Right kidney (tissue), 9 donors: ENCODE data around the gene OCIAD2.
"Not testable (repeated sequence)": the region's sequence is repeated elsewhere in the genome, so short reads cannot be mapped to it uniquely, and the experiment has no call there.

Experiments
- DNase-seq: peaks from one replicate; pipeline ENCODE4 v3.0.0-alpha.2; 2016
- long read RNA-seq, 8 donors: transcript quantifications; one replicate each; lab custom pipeline, GENCODE V29; 2026

OCIAD2 gene
- long read RNA-seq, donor 1, transcript OCIAD2-204 (6 exons, 812 nt), result minor isoform, 14 of 154 reads
- long read RNA-seq, donor 1, transcript OCIAD2-205 (7 exons, 1,163 nt), result major isoform, 114 of 154 reads
- long read RNA-seq, donor 1, partial matches to known transcripts, result 24 of 154 reads
- long read RNA-seq, donor 1, other reads (novel, unspliced or antisense), result 0 of 154 reads
- long read RNA-seq, donor 2, transcript OCIAD2-204 (6 exons, 812 nt), result minor isoform, 10 of 105 reads
- long read RNA-seq, donor 2, transcript OCIAD2-205 (7 exons, 1,163 nt), result major isoform, 76 of 105 reads
- long read RNA-seq, donor 2, partial matches to known transcripts, result 18 of 105 reads
- long read RNA-seq, donor 2, other reads (novel, unspliced or antisense), result 0 of 105 reads
- long read RNA-seq, donor 3, transcript OCIAD2-205 (7 exons, 1,163 nt), result major isoform, 48 of 81 reads
- long read RNA-seq, donor 3, transcript OCIAD2-204 (6 exons, 812 nt), result minor isoform, 12 of 81 reads
- long read RNA-seq, donor 3, partial matches to known transcripts, result 18 of 81 reads
- long read RNA-seq, donor 3, other reads (novel, unspliced or antisense), result 0 of 81 reads
- long read RNA-seq, donor 4, transcript OCIAD2-204 (6 exons, 812 nt), result minor isoform, 9 of 96 reads
- long read RNA-seq, donor 4, transcript OCIAD2-205 (7 exons, 1,163 nt), result major isoform, 70 of 96 reads
- long read RNA-seq, donor 4, partial matches to known transcripts, result 12 of 96 reads
- long read RNA-seq, donor 4, other reads (novel, unspliced or antisense), result 0 of 96 reads
- long read RNA-seq, donor 5, transcript OCIAD2-204 (6 exons, 812 nt), result minor isoform, 10 of 156 reads
- long read RNA-seq, donor 5, transcript OCIAD2-205 (7 exons, 1,163 nt), result major isoform, 125 of 156 reads
- long read RNA-seq, donor 5, partial matches to known transcripts, result 11 of 156 reads
- long read RNA-seq, donor 5, other reads (novel, unspliced or antisense), result 5 of 156 reads
- long read RNA-seq, donor 6, transcript OCIAD2-205 (7 exons, 1,163 nt), result major isoform, 77 of 94 reads
- long read RNA-seq, donor 6, transcript OCIAD2-204 (6 exons, 812 nt), result minor isoform, 8 of 94 reads
- long read RNA-seq, donor 6, partial matches to known transcripts, result 7 of 94 reads
- long read RNA-seq, donor 6, other reads (novel, unspliced or antisense), result 0 of 94 reads
- long read RNA-seq, donor 7, transcript OCIAD2-204 (6 exons, 812 nt), result minor isoform, 21 of 186 reads
- long read RNA-seq, donor 7, transcript OCIAD2-205 (7 exons, 1,163 nt), result major isoform, 124 of 186 reads
- long read RNA-seq, donor 7, transcript OCIAD2-201 (6 exons, 636 nt), result minor isoform, 7 of 186 reads
- long read RNA-seq, donor 7, partial matches to known transcripts, result 34 of 186 reads
- long read RNA-seq, donor 7, other reads (novel, unspliced or antisense), result 0 of 186 reads
- long read RNA-seq, donor 8, transcript OCIAD2-205 (7 exons, 1,163 nt), result major isoform, 90 of 125 reads
- long read RNA-seq, donor 8, transcript OCIAD2-204 (6 exons, 812 nt), result minor isoform, 8 of 125 reads
- long read RNA-seq, donor 8, partial matches to known transcripts, result 24 of 125 reads
- long read RNA-seq, donor 8, other reads (novel, unspliced or antisense), result 0 of 125 reads

GRCh38 chr4:48906206-48907173 lies at the start of gene OCIAD2:
Gene OCIAD2 (minus strand): TSS chr4:48906774. CDS start chr4:48904549, 2,225 bp downstream.
- DNase-seq, result peak; percentile 79

- DNase-seq, result no peak
These were observed 47.7 kb upstream of the OCIAD2 start for GRCh38 chr4:48954314-48954713.

DNA sequence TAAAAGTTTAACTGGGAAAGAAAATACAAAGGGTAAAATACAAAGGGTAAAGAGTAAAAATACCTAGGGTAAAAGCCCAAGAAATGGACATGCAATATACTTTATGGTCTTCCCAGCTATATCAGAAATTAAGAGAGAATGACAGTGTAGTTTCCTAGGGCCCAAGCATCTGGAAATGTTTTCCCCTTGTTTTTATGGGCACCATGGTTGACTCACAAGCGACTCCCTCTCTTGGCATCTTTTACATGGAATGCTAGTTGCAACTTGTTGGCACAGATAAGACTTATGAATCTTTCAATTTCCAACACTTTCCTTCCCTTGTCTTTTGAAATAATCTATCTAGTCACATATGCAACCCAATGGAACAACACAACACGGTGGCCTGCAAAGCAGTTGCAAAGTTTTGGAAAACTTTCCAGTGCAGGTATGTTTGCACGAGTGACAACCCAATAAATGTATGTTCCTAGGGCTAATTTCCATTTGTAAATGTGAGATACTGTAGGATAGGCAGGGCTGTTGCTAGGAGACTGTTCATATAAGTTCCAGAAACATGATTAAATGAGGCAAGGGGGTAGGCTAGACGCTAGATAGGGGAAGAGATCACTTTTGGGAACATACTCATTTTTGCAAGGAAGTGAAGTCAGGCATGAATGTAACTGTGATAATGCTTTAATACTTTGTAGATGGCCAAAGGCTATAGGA lies 43.1 kb upstream of the OCIAD2 start:
- no peak for DNase-seq

DNA sequence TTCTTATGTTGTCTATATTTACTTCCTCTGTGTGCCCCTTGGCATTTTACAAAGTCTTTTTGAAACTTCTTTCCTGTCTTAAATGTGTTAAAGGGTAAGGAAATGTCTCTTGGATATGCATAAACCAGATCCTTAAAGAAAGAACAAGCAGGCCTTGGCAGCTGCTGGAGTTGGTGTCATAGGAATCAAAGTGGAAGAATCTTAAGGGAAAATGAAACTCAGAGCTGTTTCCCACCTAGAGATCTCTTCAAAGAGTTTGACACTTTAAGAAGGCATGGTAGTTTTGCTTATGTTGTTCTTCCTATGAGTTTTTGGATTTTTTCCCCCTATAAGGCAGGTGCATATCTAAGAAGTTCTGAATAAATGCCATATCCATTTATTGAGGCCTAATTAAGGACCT lies 42.5 kb upstream of the OCIAD2 start:
- DNase-seq, result no peak

DNA sequence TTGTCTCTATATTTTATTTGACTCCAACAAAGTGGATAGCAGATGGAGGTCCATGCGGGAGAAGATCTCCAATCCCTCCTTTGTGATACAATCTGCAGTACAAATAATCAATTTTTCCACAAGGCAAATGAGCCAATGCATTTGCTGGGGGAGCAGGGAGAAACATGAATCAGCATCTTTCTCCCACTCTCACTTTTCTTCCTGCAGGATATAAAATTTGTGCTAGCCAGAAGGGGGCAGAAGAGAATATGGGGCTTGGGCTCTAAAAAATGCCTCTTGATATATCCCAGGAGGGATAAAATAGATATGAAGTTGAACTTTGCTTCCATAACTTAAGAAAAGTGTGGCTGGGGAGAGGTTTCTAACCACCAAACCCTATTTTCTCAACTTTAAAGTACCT lies 41.2 kb upstream of the OCIAD2 start:
- no peak for DNase-seq

DNA sequence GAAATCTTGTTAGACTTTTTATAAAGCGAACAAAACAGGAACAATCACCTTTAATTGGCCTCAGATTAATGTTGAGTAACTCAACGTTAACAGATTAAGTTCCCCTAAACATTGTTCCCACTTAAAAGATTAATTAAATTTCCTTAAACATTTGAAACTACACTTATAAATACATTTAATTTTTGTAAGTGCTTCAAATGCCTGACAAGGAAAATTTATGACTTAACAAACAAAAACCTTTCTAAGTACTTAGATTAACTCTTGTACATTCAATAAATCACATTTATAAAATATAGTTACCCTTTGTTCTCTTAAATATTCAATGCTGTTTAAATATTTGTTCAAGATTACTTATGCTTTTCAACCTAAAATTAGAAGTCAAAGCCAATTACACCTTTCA lies 39.4 kb upstream of the OCIAD2 start:
- DNase-seq, result no peak

GRCh38 chr4:48944756-48945241 lies 38.2 kb upstream of the OCIAD2 start:
- no peak for DNase-seq

- no peak for DNase-seq
These were observed 37.7 kb upstream of the OCIAD2 start for GRCh38 chr4:48944252-48944651.

- no peak for DNase-seq
These were observed 36.8 kb upstream of the OCIAD2 start for GRCh38 chr4:48943387-48943786.

- no peak for DNase-seq
These were observed 33.2 kb upstream of the OCIAD2 start for GRCh38 chr4:48939785-48940184.

DNA sequence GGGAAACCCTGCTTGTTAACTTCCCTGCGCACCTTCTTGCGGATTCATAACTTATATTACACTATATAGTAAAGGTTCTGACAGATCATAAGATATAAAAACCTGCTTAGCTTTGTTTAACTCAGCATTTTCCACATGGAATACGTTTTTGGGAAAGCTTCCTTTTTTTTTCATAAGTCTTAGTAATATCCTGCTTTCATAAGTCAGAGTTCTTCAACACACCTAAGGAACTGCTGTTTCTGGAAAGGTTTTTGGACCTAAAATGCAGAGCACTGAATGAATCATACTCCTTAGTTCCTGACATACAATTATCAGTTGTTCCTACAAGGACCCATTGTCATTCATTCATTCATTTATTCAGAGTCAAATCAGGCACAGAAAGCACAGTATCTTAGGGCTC lies 32.3 kb upstream of the OCIAD2 start:
- no peak for DNase-seq

- DNase-seq, result no peak
These were observed 30.5 kb upstream of the OCIAD2 start for GRCh38 chr4:48937033-48937432.

DNA sequence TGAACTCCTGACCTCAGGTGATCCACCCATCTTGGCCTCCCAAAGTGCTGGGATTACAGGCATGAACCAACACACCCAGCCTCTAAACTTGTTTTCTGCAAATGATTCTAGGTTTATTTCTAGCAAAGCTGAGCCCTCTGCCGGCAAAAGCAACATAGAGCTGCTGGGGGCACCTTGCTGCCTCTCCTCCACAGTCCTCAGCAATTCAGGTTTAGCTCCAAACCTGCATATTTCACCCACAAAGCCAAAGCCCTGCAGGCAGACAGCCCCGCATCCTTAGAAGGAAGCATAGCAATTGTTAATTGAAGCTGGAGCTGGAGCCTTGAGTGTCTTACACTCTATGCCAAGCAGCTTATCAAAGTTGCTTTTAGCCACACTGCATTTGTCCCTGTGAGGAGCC lies 24.9 kb upstream of the OCIAD2 start:
- DNase-seq, result no peak

DNA sequence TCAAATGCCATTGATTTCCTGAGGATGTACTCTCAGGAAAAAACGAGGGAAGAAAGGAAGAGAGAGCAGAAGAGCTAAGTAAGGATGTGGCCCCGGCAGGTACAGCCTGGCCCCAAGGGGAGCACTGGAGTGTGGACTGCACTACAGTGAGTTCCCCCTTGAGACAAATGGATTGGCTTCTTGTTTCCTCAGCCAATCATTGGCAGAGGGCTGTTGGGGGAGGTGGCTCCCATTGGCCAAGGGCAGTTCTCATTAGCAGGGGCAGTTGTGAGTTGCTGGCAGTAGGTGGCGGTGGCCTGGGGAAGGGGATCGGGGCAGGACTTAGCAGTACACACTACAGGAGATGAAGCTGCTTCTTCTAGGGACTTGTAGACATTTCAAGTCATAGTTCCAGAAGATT lies 24.1 kb upstream of the OCIAD2 start:
- no peak for DNase-seq

GRCh38 chr4:48924416-48924815 lies 17.8 kb upstream of the OCIAD2 start:
- no peak for DNase-seq

DNA sequence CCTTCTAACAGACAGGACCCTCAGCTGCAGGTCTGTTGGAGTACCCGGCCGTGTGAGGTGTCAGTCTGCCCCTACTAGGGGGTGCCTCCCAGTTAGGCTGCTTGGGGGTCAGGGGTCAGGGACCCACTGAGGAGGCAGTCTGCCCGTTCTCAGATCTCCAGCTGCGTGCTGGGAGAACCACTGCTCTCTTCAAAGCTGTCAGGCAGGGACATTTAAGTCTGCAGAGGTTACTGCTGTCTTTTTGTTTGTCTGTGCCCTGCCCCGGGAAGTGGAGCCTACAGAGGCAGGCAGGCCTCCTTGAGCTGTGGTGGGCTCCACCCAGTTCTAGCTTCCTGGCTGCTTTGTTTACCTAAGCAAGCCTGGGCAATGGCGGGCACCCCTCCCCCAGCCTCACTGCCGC lies 16.5 kb upstream of the OCIAD2 start:
- DNase-seq, result not testable (repeated sequence)

DNA sequence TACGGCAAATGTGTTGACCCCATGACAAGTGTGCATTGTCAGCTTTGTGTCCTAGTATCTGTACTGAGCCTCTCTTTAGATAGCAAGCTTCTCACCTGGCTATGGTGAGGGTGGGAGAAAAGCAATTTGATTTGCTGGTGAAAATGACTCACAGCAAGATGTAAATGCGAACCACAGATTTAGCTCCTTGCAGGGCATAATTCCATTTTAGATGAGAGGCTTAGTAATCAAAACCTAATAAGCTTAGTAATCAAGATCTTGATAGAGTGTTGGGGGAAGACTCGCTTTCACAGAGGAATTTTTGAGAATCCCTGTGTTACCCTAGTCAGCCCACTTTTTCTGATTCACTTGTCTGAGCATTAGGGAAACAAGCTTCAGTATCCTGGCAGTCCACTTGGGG lies 7.7 kb upstream of the OCIAD2 start:
- DNase-seq, result no peak

GRCh38 chr4:48913346-48913745 lies 6.8 kb upstream of the OCIAD2 start:
- DNase-seq, result no peak

DNA sequence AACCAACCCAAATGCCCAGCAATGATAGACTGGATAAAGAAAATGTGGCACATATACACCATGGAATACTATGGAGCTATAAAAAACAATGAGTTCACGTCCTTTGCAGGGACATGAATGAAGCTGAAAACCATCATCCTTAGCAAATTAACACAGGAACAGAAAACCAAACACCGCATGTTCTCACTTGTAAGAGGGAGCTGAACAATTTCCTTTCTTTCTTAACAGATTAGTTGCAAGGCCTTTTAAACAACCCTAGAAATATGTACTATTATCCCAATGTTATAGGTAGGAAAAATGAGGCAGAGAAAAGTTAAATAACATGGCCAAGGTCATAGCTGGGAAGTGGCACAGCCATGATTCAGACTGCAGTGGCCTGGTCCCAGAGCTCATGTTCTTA lies 5.8 kb upstream of the OCIAD2 start:
- DNase-seq, result no peak

DNA sequence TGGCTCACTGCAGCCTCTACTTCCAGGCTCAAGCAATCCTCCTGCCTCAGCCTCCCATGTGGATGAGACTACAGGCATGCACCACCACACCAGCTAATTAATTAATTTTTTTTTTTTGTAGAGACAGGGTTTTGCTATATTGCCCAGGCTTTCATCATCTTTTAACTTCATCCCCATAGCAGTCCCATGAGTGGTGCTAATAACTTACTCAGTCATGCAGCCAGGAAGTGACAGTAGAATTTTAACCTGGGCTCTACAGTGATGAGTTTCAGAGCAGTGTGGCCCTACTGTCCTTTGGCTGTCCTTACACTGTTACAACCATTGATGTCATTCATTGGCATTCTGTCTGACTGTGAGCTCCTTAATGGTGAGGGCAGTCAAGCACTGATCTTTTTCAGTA lies 3.9 kb upstream of the OCIAD2 start:
- no peak for DNase-seq
